ENCODE results near the gene TCF3.
"Not testable (repeated sequence)": the region's sequence is repeated elsewhere in the genome, so short reads cannot be mapped to it uniquely, and the experiment has no call there.

Gene TCF3

GRCh38 chr19:1651568-1652291 is 685 bp downstream of the TCF3 start:
- peak in 1 of 3 experiments; percentile 30 for DNase-seq (ENCODE audit: low read depth in 3 of 3)

- DNase-seq (ENCODE audit: low read depth in 3 of 3), result peak in 2 of 3 experiments; percentile 40 to 66
These were observed 1.5 kb downstream of the TCF3 start for GRCh38 chr19:1650650-1651567.

- DNase-seq (ENCODE audit: low read depth in 3 of 3), result no peak
These were observed 2.4 kb downstream of the TCF3 start for GRCh38 chr19:1649706-1650649.

DNA sequence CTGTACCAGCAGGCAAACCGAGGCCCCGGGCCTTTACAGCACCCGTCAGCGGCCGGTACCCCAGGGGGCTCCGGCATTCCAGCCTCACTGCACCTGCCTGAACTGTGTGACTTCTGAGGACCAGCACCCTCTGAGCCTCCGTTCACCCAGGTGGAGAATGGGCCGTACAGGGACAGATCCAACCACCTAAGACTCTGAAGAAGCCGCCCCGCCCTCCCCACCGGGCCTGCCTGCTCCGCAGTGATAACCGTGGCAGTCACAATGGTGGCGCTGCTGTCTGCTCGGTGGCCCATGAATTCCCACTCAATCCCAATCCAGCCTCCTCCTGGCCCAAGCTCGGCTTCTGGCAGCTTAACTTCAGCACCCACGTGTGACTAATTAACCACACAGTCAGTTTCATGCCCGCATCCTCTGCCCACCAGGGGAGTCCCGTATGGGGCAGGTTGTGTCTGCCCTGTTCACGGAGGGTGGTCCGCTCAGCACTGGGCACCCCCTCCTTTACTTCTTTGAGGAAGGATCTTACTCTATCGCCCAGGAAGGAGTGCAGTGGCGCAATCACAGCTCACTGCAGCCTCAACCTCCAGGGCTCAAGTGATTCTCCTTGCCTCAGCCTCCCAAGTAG is 3.4 kb downstream of the TCF3 start:
- DNase-seq (ENCODE audit: low read depth in 3 of 3), result no peak

DNA sequence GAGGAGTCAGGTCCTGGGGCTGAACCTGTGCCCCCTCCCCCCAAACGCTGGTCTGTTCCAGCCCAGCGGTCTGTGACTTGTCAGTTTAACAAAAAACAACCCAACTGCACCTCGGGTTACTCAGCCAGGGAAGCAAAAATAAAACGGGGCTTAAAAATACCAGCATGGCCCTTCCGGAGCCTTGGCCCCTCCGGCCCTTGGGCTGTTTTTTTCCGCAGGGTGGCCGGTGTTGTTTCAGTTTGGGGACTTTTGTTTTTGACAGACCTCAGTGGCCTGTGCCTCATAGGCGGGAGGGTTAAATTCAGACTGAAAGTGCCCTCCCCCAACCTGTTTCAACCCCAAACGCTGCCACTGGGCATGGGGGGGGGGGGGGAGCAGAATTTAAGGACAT is 4.0 kb downstream of the TCF3 start:
- DNase-seq (ENCODE audit: low read depth in 3 of 3), result no peak

- DNase-seq (ENCODE audit: low read depth in 3 of 3), result no peak
These were observed 4.6 kb downstream of the TCF3 start for GRCh38 chr19:1647501-1648458.

DNA sequence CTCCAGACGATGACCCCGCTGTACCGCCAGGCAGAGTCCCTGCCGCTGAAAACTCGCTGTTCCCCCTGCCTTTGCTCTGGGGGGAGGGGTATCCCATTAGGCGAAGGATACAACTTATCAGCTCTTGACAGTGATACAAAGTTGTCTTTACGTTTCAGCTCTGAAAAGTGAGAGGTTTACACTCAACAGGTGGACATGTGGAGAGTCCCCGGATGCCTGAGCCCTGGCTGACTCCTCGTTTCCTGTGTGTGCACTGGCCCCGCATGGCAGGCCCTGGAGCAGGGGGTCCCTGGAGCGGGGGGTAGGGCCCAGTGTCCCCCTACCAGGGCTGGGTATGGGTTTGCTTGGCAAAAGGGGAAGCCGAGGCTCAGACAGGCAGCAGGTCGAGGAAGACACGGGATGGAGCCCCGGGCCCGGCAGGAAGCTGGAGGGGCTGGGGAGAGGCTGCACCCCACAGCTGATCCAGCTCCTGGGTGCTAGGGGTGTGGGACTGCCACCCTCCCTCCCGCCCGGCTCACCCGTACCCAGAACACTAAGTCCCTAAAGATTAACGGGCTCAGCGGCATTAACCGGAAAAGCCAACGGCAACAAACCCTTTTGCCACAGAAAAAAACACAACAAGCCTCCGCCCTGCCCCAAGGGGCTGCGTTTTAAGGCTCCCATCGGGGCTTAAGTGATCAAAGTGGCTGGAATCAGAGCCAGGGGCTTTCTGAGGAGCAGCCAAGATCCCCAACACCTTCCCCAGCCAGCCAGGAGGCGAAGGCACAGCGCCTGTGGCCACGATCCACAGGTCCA is 5.6 kb downstream of the TCF3 start:
- no peak for DNase-seq (ENCODE audit: low read depth in 3 of 3)

GRCh38 chr19:1646149-1646548 is 6.3 kb downstream of the TCF3 start:
- DNase-seq (ENCODE audit: low read depth in 3 of 3), result no peak

DNA sequence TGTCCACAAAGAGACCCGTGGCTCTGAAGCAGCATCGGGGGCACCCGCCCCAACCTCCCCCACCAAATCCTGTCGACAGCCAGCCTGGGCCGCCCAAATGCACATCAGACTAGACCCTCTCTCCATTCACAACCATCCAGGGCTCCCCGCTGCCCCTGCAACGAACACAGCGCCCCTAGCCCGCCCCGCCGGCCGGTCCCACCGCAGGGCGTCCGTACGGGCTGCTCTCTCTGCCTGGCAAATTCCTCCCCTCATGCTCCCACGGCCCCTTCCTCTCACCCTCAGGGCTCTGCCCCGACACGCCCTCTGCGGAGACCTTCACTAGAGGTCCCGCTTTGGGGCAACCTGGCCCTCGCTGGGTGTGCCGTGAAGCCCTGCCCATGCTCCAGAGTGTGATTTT is 7.1 kb downstream of the TCF3 start:
- DNase-seq (ENCODE audit: low read depth in 3 of 3), result no peak

GRCh38 chr19:1644070-1644469 is 8.3 kb downstream of the TCF3 start:
- no peak for DNase-seq (ENCODE audit: low read depth in 3 of 3)

- DNase-seq (ENCODE audit: low read depth in 3 of 3), result not testable (repeated sequence)
These were observed 11.4 kb downstream of the TCF3 start for GRCh38 chr19:1640893-1641448.

DNA sequence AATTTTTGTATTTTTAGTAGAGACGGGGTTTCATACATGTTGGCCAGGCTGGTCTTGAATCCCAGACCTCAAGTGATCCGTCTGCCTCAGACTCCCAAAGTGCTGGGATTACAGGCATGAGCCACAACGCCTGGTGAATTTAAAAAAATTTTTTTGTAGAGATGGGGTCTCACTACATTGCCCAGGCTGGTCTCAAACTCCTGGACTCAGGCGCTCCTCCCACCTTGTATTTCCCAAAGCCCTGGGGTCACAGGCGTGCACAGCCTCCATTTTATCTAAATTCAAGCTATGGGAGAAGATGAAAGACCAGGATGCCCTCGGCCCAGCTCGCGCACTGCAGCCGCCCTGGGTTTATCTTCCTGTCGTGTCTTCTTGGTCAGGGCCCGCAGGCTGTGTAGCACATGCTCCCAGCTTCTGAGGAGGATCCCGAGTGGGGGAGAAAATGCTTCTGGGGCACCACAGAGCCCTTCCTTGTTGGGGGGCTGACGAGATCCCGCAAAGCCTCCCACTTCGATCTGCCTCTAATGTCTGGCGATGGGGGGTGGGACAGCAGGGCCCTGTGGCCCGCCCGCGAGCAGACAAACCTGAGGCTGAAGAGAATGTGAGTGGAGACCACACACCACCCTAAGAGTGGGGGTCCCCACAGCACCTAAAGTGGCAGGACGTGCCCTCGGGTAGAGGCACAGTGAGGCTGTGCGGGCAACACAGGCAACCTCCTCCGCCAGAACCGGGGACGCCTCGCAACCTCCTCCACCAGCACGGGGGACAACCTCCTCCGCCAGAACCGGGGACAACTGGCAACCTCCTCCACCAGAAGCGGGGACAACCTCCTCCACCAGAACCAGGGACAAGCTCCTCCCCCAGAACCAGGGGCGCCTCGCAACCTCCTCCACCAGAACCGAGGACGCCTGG is 15.8 kb downstream of the TCF3 start:
- no peak for DNase-seq (ENCODE audit: low read depth in 3 of 3)

GRCh38 chr19:1634938-1635243 is 17.5 kb downstream of the TCF3 start:
- DNase-seq (ENCODE audit: low read depth in 3 of 3), result no peak

DNA sequence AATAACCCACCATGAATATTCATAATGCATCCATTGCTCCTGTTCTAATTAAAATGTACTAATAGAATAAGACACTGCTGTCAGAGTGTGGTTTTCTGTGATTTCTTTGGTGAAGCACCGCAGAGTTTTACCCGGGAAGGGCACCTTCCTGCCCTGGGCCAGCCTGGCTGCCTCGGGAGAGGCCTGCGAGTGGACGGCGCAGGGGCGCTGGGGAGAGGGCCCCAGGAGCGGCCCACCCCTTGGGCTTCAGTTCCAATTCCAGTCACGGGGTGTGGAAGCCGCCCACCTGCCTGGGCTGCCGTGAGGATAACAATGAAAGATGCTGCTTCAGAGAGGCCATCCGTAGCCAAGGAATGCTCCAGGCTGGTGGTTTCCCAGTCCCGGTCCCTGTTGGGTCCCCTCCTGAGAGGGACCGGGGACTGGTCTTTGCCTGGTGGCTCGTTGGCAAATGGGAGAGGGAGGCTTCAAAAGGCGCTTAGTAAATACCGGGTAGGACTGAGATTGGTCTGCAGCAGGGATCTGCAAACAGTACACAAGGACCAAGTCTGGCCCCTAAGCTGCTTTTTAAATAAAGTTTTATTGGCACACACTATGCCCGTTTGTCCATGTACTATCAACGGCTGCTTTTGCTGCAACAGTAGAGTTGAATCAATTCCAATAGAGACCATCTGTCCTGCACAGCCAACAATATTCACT is 18.0 kb downstream of the TCF3 start:
- DNase-seq (ENCODE audit: low read depth in 3 of 3), result no peak

- no peak for DNase-seq (ENCODE audit: low read depth in 3 of 3)
These were observed 19.1 kb downstream of the TCF3 start for GRCh38 chr19:1633269-1633826.

GRCh38 chr19:1632462-1633268 is 19.8 kb downstream of the TCF3 start:
- no peak for DNase-seq (ENCODE audit: low read depth in 3 of 3)

Data from stimulated activated CD4-positive, alpha-beta T cell treated with anti-CD3 and anti-CD28 coated beads, TNF-alpha, amount 100 ng/mL, for 24 hours (primary cell).